GM21528 (cell line): ENCODE measurements around the gene KCTD7.
"Not testable (repeated sequence)": the region's sequence is repeated elsewhere in the genome, so short reads cannot be mapped to it uniquely, and the experiment has no call there.

Source experiments
- ATAC-seq: cut with Tn5 transposase; IDR thresholded peaks from one replicate; pipeline ENCODE4 v1.9.1; 2021; ENCODE audit warnings: mild to moderate bottlenecking, moderate library complexity; ENCODE audit not compliant: unreplicated experiment, low FRiP score

Gene KCTD7

GRCh38 chr7:66614596-66614995 is 14.1 kb upstream of the KCTD7 start:
- ATAC-seq: not testable (repeated sequence)

DNA sequence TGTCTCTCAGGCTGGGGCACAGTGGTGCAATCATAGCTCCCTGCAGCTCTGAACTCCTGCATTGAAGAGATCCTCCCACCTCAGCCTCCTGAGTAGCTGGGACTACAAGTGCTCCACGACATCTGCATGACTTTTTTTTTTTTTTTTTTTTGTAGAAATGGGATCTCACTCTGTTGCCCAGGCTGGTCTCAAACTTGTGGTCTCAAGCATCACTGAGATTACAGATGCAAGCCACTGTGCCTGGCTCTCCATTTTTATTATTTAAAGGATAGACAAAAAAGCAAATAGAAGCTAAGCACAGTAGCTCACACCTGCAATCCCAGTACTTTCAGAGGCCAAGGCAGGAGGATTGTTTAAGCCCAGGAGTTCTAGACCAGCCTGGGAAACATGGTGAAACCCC is 13.0 kb upstream of the KCTD7 start:
- ATAC-seq: no peak

DNA sequence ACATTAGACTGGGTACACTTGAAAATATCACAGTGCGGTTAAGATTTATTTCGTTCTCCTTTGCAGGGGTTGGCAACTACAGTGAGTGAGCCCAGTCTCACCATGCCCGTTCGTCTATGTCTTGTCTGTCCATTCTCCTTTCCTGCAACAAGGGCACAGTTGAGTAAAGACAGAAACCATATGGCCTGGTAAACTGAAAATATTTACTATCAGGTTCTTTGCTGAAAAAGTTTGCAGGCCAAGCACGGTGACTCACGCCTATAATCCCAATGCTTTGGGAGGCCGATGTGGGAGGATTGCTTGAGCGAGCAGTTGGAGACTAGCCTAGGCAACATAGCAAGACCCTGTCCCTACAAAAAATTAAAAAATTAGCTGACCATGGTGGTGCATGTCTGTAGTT is 11.4 kb upstream of the KCTD7 start:
- ATAC-seq: no peak

DNA sequence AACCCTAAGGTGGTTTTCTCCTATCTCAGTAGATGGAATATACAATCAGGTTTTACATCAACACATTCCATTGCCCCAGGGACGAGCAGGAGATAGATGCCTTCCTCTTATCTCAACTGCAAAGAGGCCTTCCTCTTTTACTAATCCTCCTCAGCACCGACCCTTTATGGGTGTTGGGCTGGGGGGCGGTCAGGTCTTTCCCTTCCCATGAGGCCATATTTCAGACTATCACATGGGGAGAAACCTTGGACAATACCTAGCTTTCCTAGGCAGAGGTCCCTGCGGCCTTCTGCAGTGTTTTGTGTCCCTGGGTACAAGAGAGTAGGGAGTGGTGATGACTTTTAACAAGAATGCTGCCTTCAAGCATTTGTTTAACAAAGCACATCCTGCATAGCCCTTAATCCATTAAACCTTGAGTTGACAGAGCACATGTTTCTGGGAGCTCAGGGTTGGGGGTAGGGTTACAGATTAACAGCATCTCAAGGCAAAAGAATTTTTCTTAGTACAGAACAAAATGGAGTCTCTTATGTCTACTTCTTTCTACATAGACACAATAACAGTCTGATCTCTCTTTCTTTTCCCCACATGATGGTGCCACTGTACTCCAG is 9.2 kb upstream of the KCTD7 start:
- not testable (repeated sequence) for ATAC-seq

DNA sequence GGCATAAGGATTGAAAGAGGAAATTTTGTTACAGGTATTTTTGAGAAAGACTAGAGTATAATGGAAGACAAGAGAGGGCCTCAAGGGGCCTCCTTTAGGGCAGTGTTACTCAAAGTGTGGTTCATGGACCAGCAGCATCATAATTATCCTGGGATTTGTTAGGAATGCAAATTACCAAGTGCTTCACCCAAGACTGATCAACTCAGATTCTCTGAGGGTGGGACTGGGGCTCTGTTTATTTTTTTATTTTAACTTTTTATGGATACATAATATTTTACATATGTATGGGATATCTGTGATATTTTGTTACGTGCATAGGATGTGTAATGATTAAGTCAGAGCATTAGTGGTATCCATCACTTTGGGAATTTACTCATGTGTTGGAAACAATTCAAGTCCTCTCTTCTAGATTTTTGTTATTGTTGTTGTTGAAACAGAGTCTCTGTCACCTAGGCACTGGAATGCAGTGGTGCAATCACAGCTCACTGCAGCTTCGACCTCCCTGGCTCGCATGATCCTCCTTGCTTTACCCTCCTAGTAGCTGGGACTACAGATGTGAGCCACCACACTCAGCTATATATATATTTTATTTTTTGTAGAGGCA is 2.2 kb upstream of the KCTD7 start:
- ATAC-seq: no peak

DNA sequence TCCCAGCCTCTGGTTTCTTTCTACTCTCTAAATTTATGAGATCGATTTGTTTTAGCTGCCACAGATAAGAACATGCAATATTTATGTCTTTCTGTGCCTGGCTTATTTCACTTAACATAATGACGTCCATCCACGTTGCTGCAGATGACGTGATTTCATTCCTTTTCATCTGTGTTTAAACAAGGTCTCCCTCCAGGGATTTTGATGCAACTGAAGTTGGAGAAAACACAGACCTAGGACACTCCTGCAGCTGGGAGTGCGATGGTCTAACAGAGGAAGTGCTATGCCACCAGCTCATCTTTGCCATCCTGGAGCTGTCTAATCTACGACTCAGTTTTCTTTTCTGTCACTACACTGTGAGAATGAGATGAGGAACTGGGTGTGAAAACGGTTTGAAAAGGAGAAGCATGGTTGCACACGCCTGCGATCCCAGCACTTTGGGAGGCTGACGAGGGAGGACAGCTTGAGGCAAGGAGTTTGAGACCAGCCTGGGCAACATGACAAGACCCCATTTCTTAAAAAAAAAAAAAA is 1.5 kb upstream of the KCTD7 start:
- ATAC-seq: no peak

- ATAC-seq: peak; percentile 5
Measured at GRCh38 chr7:66627881-66628360, 760 bp upstream of the KCTD7 start.

DNA sequence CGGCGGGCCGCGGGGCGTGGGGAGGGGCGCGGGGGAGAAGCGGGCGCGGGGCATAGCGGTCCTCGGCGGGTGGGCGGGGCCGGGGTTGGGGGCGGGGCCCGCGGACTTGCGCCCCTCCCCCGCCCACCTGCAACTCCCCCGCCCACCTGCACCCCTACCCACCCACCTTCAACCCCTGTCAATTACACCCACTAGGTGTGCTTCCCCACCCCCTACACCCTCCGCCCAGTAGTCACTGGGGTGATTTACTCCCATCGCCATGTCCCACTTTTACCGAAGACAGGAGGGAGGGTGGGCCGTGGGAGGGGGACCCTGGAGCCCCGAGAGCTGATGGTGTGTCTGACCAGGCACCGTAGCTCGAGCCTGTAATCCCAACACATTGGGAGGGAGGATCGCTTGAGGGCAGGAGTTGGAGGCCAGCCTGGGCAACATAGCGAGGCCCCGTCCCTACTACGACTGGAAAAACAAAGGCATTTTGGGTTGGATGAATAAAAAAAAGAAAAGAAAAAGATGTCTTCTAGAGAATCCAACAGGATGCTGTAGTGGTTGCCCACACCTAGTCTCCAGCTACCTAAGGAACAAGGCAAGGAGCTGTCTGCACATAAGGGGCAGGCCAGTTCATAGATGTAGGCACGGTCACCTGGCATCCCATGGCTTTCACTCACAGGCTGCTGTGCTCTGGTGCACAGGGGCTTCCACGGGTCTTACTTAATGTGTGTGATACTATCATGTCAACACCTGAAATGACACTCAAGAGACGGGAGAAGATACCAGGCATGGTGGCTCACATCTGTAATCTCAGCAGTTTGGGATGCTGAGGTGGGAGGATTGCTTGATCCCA is 761 bp downstream of the KCTD7 start:
- ATAC-seq: peak; percentile 3

DNA sequence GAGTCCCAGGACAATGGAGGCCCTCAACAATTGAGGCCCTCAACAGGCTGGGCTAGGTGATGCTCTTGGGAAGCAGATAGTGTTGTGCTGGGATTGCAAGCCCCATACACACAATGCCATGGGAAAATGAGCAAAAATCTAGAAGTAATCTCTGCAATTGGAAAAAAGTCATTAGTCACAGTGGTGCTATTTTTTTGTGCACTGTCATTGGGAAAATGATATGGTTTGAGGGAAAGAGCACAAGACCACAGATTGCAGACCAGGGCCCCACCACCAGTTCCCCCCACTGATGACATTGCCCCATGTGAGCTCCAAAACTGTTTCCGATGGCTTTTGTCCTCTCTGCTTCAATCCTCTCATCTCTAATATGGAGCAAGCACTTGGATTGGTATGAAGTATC is 1.9 kb downstream of the KCTD7 start:
- no peak for ATAC-seq

- no peak for ATAC-seq
Measured at GRCh38 chr7:66631471-66631870, 2.8 kb downstream of the KCTD7 start.

GRCh38 chr7:66634816-66635215 is 6.1 kb downstream of the KCTD7 start:
- ATAC-seq: no peak

- ATAC-seq: not testable (repeated sequence)
Measured at GRCh38 chr7:66635322-66635981, 6.8 kb downstream of the KCTD7 start.

GRCh38 chr7:66635982-66636546 is 7.4 kb downstream of the KCTD7 start:
- not testable (repeated sequence) for ATAC-seq

- no peak for ATAC-seq
Measured at GRCh38 chr7:66638309-66639099, 9.8 kb downstream of the KCTD7 start.

DNA sequence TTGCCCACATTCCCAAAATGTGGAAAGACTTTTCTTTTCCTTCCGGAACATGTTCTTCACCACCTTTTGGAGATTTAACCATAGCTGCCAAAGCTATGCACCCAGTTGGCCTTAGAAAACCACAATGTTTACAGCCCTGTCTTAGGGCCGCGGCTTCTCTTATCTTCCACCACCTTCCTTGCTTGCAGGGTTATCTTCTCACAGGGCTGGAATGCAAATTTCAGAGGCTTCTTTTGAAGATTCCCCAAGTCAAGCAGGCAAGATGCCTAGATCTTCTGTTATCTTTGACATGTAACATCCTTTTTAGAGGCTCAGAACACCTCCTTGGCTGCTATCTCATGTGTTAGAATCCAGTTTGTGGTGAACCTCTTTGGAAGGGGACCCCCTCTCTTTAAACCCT is 11.1 kb downstream of the KCTD7 start:
- ATAC-seq: no peak

DNA sequence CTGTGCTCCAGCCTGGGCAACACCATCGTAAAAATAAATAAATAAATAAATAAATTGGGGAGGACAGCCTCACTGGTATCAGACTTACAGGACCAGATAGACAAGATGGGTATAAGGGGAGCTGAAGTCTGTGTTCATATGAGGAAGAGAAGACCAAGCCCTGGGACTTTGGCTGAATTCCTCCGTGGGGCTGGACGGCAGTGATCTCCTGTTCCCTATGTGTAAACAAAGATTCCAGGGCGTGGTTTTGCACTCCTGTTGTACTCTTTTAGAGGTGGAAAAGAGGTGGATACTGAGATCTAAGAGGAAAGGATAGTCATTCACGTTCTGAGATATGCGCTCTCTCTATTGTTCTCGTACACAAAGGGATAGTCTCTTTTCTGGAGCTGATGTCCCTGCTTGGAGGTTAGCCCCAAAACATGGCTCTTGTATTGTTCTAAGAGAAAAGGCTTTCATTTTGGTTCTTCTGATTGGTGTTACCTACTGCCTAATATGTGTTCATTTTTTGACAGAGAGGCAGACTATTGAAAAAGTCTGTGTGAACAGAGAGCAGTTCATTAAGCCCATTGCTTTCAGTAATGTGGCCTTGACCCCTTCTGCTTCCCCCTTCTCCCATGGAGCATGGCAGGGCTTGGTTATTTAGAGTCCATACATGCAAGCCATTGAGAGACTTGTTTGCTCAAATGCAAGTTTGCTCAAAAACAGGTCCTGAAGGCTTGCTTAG is 12.3 kb downstream of the KCTD7 start:
- no peak for ATAC-seq

GRCh38 chr7:66641526-66641871 is 12.8 kb downstream of the KCTD7 start:
- no peak for ATAC-seq

DNA sequence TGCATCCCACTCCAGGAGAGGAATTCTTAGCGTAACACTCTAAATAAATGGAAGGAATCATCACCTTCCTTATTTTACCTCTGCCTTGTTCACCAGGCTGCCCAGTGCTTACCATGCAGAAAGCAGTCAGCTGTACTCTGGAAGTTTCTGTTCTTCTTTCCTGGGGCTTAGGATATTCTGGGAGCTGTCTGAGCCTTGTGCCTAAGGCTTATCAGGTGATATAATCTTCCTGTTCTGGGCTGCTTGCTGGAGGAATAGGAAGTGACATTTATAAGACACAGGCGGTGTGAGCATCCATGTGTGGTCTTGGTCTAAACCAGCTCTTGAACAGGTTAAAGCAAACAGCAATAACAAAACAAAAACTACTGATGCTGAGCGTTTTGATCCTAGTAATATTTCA is 13.5 kb downstream of the KCTD7 start:
- ATAC-seq: no peak

GRCh38 chr7:66642932-66643331 is 14.3 kb downstream of the KCTD7 start:
- no peak for ATAC-seq
